SK-N-SH treated with all-trans-retinoic acid at 6 μM for 48 hours (cell line): ENCODE data around the gene CFAP57.

Source experiments
- BACH2 ChIP-seq: fragments of 250-450 bp; sonication (Bioruptor Pico); IDR thresholded peaks from 2 replicates; pipeline ENCODE4 v1.9.0; 2021; ENCODE audit warnings: mild to moderate bottlenecking, borderline replicate concordance
- ZNF565 ChIP-seq: fragments of 450-650 bp; formaldehyde crosslinking; conservative IDR thresholded peaks from 2 replicates; pipeline ENCODE4 v1.5.0; 2020; ENCODE audit warnings: low read depth, mild to moderate bottlenecking, moderate library complexity

DNA sequence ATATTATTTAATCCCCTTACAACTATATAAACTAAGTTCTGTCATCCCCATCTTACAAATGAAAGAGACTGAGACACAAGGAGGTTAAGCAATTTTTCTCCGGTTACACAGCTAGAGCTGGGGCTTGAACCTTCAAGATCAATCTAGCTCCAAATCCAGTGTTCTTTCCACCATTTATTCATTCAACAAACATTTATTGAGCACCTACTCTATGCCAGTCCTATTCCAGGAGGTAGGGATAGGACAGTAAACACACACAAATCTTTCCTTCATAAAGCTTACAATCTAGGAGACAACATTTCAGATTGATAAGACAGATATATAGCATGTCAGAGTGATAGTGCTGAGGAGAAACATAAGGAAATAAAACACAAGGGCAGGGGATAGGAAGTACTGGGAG lies 94.8 kb downstream of the CFAP57 start:
- TF ChIP-seq BACH2 (CRISPR knock-in tag) (no peak), ZNF565 (CRISPR knock-in tag) (no peak)
